HepG2 (cell line): ENCODE measurements around the gene ACOXL. TPM values are rescaled to one million over a fixed set of nuclear protein-coding genes. Genes with fewer than 3 reads are reported as not detected.

Experiments used
- ATAC-seq: fragments of 200-7000 bp; cut with Tn5 transposase; 3 replicates; pipeline ENCODE4 v1.9.1; 2020; ENCODE audit warnings: mild to moderate bottlenecking, moderate library complexity
- BruUV-seq: library from RNA; stranded (reverse); fragments of 400-500 nt; replicated peaks from 2 replicates; lab custom pipeline; 2021; lab: Mats Ljungman, UMichigan
- CTCF ChIA-PET: fragments of 300-600 bp; formaldehyde crosslinking; extraction: SDS; loops from one replicate; lab custom pipeline; 2021; ENCODE audit warnings: low total read pairs, inconsistent platforms, low intra/inter-chr PET ratio; lab: Yijun Ruan, JAX
- POLR2A ChIA-PET: fragments of 350-600 bp; sonication (Branson Sonifier 250); formaldehyde crosslinking; loops from one replicate; lab custom pipeline; 2020; ENCODE audit warnings: antibody characterized with exemption, inconsistent platforms; lab: Yijun Ruan, JAX
- DNase-seq: peaks from one replicate; pipeline ENCODE4 v3.0.0-alpha.2; 2015; ENCODE audit warnings: low spot score
- FAIRE-seq: peaks from 3 replicates; lab custom pipeline; 2011; peaks lifted over from hg19 to GRCh38; lab: Jason Lieb, UNC
- H2AFZ ChIP-seq: one replicate; pipeline ENCODE4 v1.6.1; 2011; ENCODE audit warnings: low read length, inconsistent platforms
- H3K27ac ChIP-seq: fragments of 300-600 bp; 3 replicates; pipeline ENCODE4 v1.8.0; 2011; ENCODE audit warnings: mixed run types, mild to moderate bottlenecking, mixed read lengths, low read length, inconsistent platforms; ENCODE audit not compliant: insufficient read depth; ENCODE audit errors: extremely low read length
- H3K27me3 ChIP-seq, 2 experiments: fragments of 200-600 bp in 1 of 2; 2 replicates in 1 of 2; 3 replicates in 1 of 2; pipeline versions ENCODE4 v1.6.0 to v1.8.0; 2011; ENCODE audit warnings: low read length in 2 of 2, mild to moderate bottlenecking in 2 of 2, moderate library complexity in 2 of 2, inconsistent platforms in 1 of 2; ENCODE audit not compliant: insufficient read depth in 2 of 2, control insufficient read depth in 1 of 2
- H3K36me3 ChIP-seq, 2 experiments: fragments of 200-600 bp in 1 of 2; replicated peaks in 1 of 2; 2 replicates in 1 of 2; 3 replicates in 1 of 2; pipeline versions ENCODE4 v1.5.1 to v1.8.0; 2011; ENCODE audit warnings: low read length in 2 of 2, inconsistent platforms in 1 of 2; ENCODE audit not compliant: insufficient read depth in 2 of 2, control insufficient read depth in 1 of 2
- H3K4me1 ChIP-seq: 2 replicates; pipeline ENCODE4 v1.5.1; 2012; ENCODE audit warnings: low read length, inconsistent platforms; ENCODE audit not compliant: insufficient read depth
- H3K4me2 ChIP-seq: 2 replicates; pipeline ENCODE4 v1.6.0; 2011; ENCODE audit warnings: low read depth, low read length, inconsistent platforms
- H3K4me3 ChIP-seq, 3 experiments: fragments of 200-600 bp in 1 of 3; sonication (generic), shearing (Covaris generic) in 1 of 3; replicated peaks in 1 of 3; 2 replicates each; pipeline ENCODE4 v1.5.1; 2011 to 2016; ENCODE audit warnings: low read length in 3 of 3, inconsistent platforms in 2 of 3, low read depth in 2 of 3, mild to moderate bottlenecking in 2 of 3, control low read depth in 1 of 3, mixed read lengths in 1 of 3; ENCODE audit not compliant: insufficient read depth in 1 of 3
- H3K79me2 ChIP-seq: one replicate; pipeline ENCODE4 v1.6.1; 2011; ENCODE audit warnings: low read length, inconsistent platforms; ENCODE audit not compliant: insufficient read depth
- H3K9ac ChIP-seq: 2 replicates; pipeline ENCODE4 v1.6.0; 2011; ENCODE audit warnings: mild to moderate bottlenecking, low read depth, low read length, inconsistent platforms; ENCODE audit not compliant: insufficient read depth
- H3K9me3 ChIP-seq: 2 replicates; pipeline ENCODE4 v1.5.1; 2012; ENCODE audit warnings: mild to moderate bottlenecking, low read length
- H4K20me1 ChIP-seq: 2 replicates; pipeline ENCODE4 v1.6.0; 2011; ENCODE audit warnings: inconsistent platforms, mild to moderate bottlenecking, low read length, moderate library complexity; ENCODE audit not compliant: insufficient read depth
- HMGA1 ChIP-seq: sonication (generic); formaldehyde crosslinking; conservative IDR thresholded peaks from 2 replicates; pipeline ENCODE4 v1.4.0; 2020; ENCODE audit warnings: missing genetic modification reagents
- MLLT10 ChIP-seq: sonication (generic); formaldehyde crosslinking; IDR thresholded peaks from 2 replicates; pipeline ENCODE4 v1.4.0; 2020; ENCODE audit warnings: missing genetic modification reagents
- TOE1 ChIP-seq: sonication (generic); formaldehyde crosslinking; IDR thresholded peaks from 2 replicates; pipeline ENCODE4 v1.4.0; 2020; ENCODE audit warnings: mild to moderate bottlenecking, missing genetic modification reagents
- ZNF337 ChIP-seq: sonication (generic); formaldehyde crosslinking; IDR thresholded peaks from 2 replicates; pipeline ENCODE4 v1.5.1; 2020; ENCODE audit warnings: missing genetic modification reagents, low read depth, mild to moderate bottlenecking, borderline replicate concordance
- ZNF546 ChIP-seq: sonication (generic); formaldehyde crosslinking; conservative IDR thresholded peaks from 2 replicates; pipeline ENCODE4 v1.8.1; 2023; ENCODE audit warnings: mild to moderate bottlenecking, missing genetic modification reagents
- ZNF570 ChIP-seq: sonication (generic); formaldehyde crosslinking; IDR thresholded peaks from 2 replicates; pipeline ENCODE4 v1.4.0; 2020; ENCODE audit warnings: mild to moderate bottlenecking, missing genetic modification reagents, borderline replicate concordance
- ZNF713 ChIP-seq: sonication (generic); formaldehyde crosslinking; IDR thresholded peaks from 2 replicates; pipeline ENCODE4 v1.4.0; 2020; ENCODE audit warnings: mild to moderate bottlenecking, missing genetic modification reagents
- ZNF746 ChIP-seq: sonication (generic); formaldehyde crosslinking; IDR thresholded peaks from 2 replicates; pipeline ENCODE4 v1.8.0; 2022; ENCODE audit warnings: mild to moderate bottlenecking, missing genetic modification reagents
- ZNF891 ChIP-seq: sonication (generic); formaldehyde crosslinking; IDR thresholded peaks from 2 replicates; pipeline ENCODE4 v1.5.0; 2020; ENCODE audit warnings: mild to moderate bottlenecking, missing genetic modification reagents
- WGBS: methylation state at CpG from one replicate; pipeline ENCODE4 v1.1.6; 2017; ENCODE audit warnings: low lambda C conversion rate; 5-methylcytosine and 5-hydroxymethylcytosine counted together
- in situ Hi-C: cut with HindIII; loops from 2 replicates; pipeline ENCODE4 v1.10.0; 2017; ENCODE audit warnings: low pct_unique_long_range_greater_than_20kb; ENCODE audit not compliant: extremely low pct_ligation_motif_present
- intact Hi-C: fragments of 100-400 bp; cut with micrococcal nuclease; formaldehyde crosslinking; loops from one replicate; pipeline ENCODE4 v1.10.0; 2022; ENCODE audit not compliant: unreplicated experiment
- polyA plus RNA-seq, 8 experiments: library from polyadenylated mRNA; depleted of rRNA in 3 of 8; stranded (reverse) in 7 of 8; unstranded in 1 of 8; fragments of >200 nt; fragmentation: Illumina TruSeq in 4 of 8; extraction: Trizol in 4 of 8; gene quantifications; 2 replicates each; pipeline versions ENCODE4 v1.2.1 to v1.2.3, GENCODE V29; 2011 to 2016; ENCODE audit warnings: low read depth in 4 of 8, missing spikeins in 1 of 8, mixed read lengths in 1 of 8; ENCODE audit not compliant: insufficient read depth in 1 of 8
- total RNA-seq, 5 experiments: library from RNA; depleted of rRNA; stranded (reverse); fragments of >200 nt; fragmentation: Illumina TruSeq; extraction: Trizol; gene quantifications; 2 replicates each; pipeline ENCODE4 v1.2.3, GENCODE V29; 2016; ENCODE audit warnings: low read depth in 1 of 5
- TF ChIP-seq, protein P1 (sequence below): IDR thresholded peaks from 2 replicates; pipeline ENCODE4 v1.6.1; 2016; ENCODE audit warnings: low read depth
- TF ChIP-seq, protein P2 (sequence below): sonication (generic); formaldehyde crosslinking; conservative IDR thresholded peaks from 2 replicates; pipeline ENCODE4 v1.4.0; 2020; ENCODE audit warnings: missing genetic modification reagents

ACOXL gene
- total and polyA plus RNA-seq, 2 of the 13 experiments (the other 11 are each of a cell fraction or from before 2014, with no cell fraction given), result not detected

DNA sequence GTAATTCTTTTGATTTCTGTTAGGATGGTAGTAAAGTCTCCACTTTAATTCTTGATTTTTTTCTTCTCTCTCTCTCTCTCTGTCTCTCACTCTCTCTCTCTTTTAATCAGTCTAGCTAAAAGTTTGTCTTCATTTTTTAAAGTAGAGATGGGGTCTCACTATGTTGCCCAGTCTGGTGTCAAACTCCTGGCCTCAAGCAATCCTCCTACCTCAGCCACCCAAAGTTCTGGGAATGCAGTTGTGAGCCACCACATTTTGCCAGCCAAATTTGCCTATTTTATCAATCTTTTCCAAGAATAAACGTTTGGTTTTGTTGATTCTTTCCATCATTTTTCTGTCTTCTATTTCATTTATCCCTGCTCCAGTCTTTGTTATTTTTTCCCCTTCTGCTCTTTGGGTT is 23.9 kb upstream of the ACOXL start:
- FAIRE-seq (no peak), DNase-seq (no peak), ATAC-seq (no peak)
- BruUV-seq, result no TSS peak
- 5% methylated on average over 1 of the region's 1 CpG for WGBS
- intact Hi-C loops, result no loop called here
- ChIA-PET CTCF (no interaction called here), POLR2A (no interaction called here)
- Histone ChIP-seq H3K4me2 (no peak overlapping the region), H3K27ac (no peak overlapping the region), H3K36me3 (no peaks in the 10 kb centered on the region), H3K27me3 (peaks cover 7 to 25% of the 10 kb centered on the region in 2 experiments), H2AFZ (no peak overlapping the region), H3K4me3 (no peak overlapping the region), H3K9ac (no peak overlapping the region), H3K9me3 (no peaks in the 10 kb centered on the region), H3K4me1 (no peaks in the 10 kb centered on the region), H3K79me2 (no peaks in the 10 kb centered on the region), H4K20me1 (no peaks in the 10 kb centered on the region)
- TF ChIP-seq ZNF337, result no peak
- in situ Hi-C loops, result no loop called here

DNA sequence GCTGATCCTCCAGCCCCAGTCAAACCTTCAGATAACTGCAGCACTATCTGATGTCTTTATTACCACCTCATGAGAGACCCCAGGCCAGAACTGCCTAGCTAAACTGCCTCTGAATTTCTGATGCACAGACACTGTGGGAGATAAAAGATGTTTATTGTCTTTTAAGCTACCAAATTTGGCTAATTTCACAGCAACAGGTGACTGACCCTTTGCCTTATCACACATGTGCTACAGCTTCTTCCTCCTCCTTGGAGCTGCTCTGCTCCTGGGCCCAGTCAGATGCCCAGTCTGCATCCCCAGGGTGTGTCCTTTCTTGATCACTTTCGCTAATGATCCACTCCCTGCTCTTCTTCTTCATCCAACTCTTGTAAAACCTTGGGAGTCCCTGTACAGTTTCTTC is 19.6 kb upstream of the ACOXL start:
- Histone ChIP-seq H3K9me3 (no peaks in the 10 kb centered on the region), H3K4me2 (no peak overlapping the region), H3K27ac (no peak overlapping the region), H3K27me3 (peaks cover 8 to 26% of the 10 kb centered on the region in 2 experiments; a peak in 4 of 5 replicates), H3K9ac (no peak overlapping the region), H3K4me3 (no peak overlapping the region), H3K79me2 (no peaks in the 10 kb centered on the region), H4K20me1 (no peaks in the 10 kb centered on the region), H3K4me1 (no peaks in the 10 kb centered on the region), H3K36me3 (no peaks in the 10 kb centered on the region), H2AFZ (no peak overlapping the region)
- BruUV-seq, result no TSS peak
- FAIRE-seq (no peak), ATAC-seq (no peak), DNase-seq (no peak)
- no peak for TF ChIP-seq TOE1 (CRISPR knock-in tag)
- TF ChIP-seq MLLT10 (CRISPR knock-in tag), result no peak
- TF ChIP-seq ZNF891, result no peak
- TF ChIP-seq ZNF570 (CRISPR knock-in tag), result no peak
- no peak for TF ChIP-seq ZNF746 (CRISPR knock-in tag)
- TF ChIP-seq HMGA1 (CRISPR knock-in tag), result no peak
- no peak for TF ChIP-seq ZNF546 (CRISPR knock-in tag)
- TF ChIP-seq, protein P1, sequence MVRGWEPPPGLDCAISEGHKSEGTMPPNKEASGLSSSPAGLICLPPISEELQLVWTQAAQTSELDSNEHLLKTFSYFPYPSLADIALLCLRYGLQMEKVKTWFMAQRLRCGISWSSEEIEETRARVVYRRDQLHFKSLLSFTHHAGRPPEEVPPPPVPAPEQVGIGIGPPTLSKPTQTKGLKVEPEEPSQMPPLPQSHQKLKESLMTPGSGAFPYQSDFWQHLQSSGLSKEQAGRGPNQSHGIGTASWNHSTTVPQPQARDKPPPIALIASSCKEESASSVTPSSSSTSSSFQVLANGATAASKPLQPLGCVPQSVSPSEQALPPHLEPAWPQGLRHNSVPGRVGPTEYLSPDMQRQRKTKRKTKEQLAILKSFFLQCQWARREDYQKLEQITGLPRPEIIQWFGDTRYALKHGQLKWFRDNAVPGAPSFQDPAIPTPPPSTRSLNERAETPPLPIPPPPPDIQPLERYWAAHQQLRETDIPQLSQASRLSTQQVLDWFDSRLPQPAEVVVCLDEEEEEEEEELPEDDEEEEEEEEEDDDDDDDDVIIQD (CRISPR knock-in tag), result no peak
- TF ChIP-seq, protein P2, sequence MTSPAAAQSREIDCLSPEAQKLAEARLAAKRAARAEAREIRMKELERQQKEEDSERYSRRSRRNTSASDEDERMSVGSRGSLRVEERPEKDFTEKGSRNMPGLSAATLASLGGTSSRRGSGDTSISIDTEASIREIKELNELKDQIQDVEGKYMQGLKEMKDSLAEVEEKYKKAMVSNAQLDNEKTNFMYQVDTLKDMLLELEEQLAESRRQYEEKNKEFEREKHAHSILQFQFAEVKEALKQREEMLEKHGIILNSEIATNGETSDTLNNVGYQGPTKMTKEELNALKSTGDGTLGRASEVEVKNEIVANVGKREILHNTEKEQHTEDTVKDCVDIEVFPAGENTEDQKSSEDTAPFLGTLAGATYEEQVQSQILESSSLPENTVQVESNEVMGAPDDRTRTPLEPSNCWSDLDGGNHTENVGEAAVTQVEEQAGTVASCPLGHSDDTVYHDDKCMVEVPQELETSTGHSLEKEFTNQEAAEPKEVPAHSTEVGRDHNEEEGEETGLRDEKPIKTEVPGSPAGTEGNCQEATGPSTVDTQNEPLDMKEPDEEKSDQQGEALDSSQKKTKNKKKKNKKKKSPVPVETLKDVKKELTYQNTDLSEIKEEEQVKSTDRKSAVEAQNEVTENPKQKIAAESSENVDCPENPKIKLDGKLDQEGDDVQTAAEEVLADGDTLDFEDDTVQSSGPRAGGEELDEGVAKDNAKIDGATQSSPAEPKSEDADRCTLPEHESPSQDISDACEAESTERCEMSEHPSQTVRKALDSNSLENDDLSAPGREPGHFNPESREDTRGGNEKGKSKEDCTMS (CRISPR knock-in tag), result no peak
- no peak for TF ChIP-seq ZNF713
- in situ Hi-C loops (no loop called here), intact Hi-C loops (no loop called here)
- POLR2A ChIA-PET, result no interaction called here
- 5% methylated on average over 1 of the region's 1 CpG for WGBS
- CTCF ChIA-PET, result no interaction called here
